Spleen (tissue), 11 donors: ENCODE measurements around the gene LRRC52. TPM values are rescaled to one million over a fixed set of nuclear protein-coding genes. Genes with fewer than 3 reads are reported as not detected.
"Not testable (repeated sequence)": the region's sequence is repeated elsewhere in the genome, so short reads cannot be mapped to it uniquely, and the experiment has no call there.

Experiments
- DNase-seq: peaks from one replicate; pipeline ENCODE4 v3.0.0-alpha.2; 2020
- H3K27ac ChIP-seq, 8 donors: fragments of 200-600 bp; sonication (generic) in 7 of 8; 1 replicate in 4 of 8; 2 replicates in 4 of 8; pipeline versions ENCODE4 v1.5.0 to v1.8.0; 2016 to 2021; ENCODE audit warnings: inconsistent platforms in 4 of 8, mild to moderate bottlenecking in 4 of 8, moderate library complexity in 1 of 8
- H3K27me3 ChIP-seq, 7 donors: fragments of 200-600 bp; sonication (generic) in 6 of 7; replicated peaks in 1 of 7; 1 replicate in 4 of 7; 2 replicates in 3 of 7; pipeline versions ENCODE4 v1.5.0 to v1.8.0; 2016 to 2021; ENCODE audit warnings: inconsistent platforms in 3 of 7, mild to moderate bottlenecking in 1 of 7
- H3K36me3 ChIP-seq, 6 donors: fragments of 200-600 bp; sonication (generic) in 5 of 6; 1 replicate in 4 of 6; 2 replicates in 2 of 6; pipeline versions ENCODE4 v1.5.0 to v1.8.0; 2016 to 2021; ENCODE audit warnings: inconsistent platforms in 2 of 6
- H3K4me1 ChIP-seq, 6 donors: fragments of 200-600 bp; sonication (generic) in 5 of 6; 1 replicate in 3 of 6; 2 replicates in 3 of 6; pipeline versions ENCODE4 v1.5.0 to v1.8.0; 2016 to 2021; ENCODE audit warnings: inconsistent platforms in 3 of 6
- H3K4me3 ChIP-seq, 8 donors: fragments of 200-600 bp; sonication (generic) in 7 of 8; 1 replicate in 4 of 8; 2 replicates in 4 of 8; pipeline versions ENCODE4 v1.5.0 to v1.8.0; 2016 to 2021; ENCODE audit warnings: inconsistent platforms in 4 of 8, mild to moderate bottlenecking in 4 of 8, moderate library complexity in 2 of 8
- H3K9me3 ChIP-seq, 8 donors: fragments of 200-600 bp; sonication (generic) in 7 of 8; 1 replicate in 4 of 8; 2 replicates in 4 of 8; pipeline versions ENCODE4 v1.5.0 to v1.8.0; 2016 to 2021; ENCODE audit warnings: inconsistent platforms in 4 of 8
- CTCF ChIP-seq, 11 experiments: fragments of 200-600 bp in 7 of 11; fragments of 450-650 bp in 4 of 11; sonication (generic) in 4 of 11; IDR thresholded peaks in 8 of 11; conservative IDR thresholded peaks in 3 of 11; 1 replicate in 7 of 11; 2 replicates in 4 of 11; pipeline versions ENCODE4 v1.4.0 to v1.8.0; 2016 to 2021; ENCODE audit warnings: antibody characterized with exemption in 11 of 11, inconsistent platforms in 4 of 11, mild to moderate bottlenecking in 1 of 11
- POLR2A ChIP-seq, 3 donors: fragments of 450-650 bp; IDR thresholded peaks; one replicate each; pipeline ENCODE4 v1.5.1; 2017; ENCODE audit warnings: antibody characterized with exemption in 3 of 3, mild to moderate bottlenecking in 1 of 3
- POLR2AphosphoS5 ChIP-seq, 3 donors: sonication (generic); formaldehyde crosslinking; IDR thresholded peaks; one replicate each; pipeline ENCODE4 v1.5.1; 2017; ENCODE audit warnings: antibody characterized with exemption in 3 of 3
- WGBS, 5 donors: extraction: QIAGEN DNeasy Blood & Tissue Kit in 3 of 5; methylation state at CpG; one replicate each; pipeline versions ENCODE4 v1.1.5 to v1.1.7; 2013 to 2018; 5-methylcytosine and 5-hydroxymethylcytosine counted together
- intact Hi-C: fragments of 100-400 bp; cut with DNase I; formaldehyde crosslinking; loops from one replicate; pipeline ENCODE4 v1.15.0; 2023; ENCODE audit warnings: low total_unique reads
- polyA plus RNA-seq, 3 donors: library from polyadenylated mRNA; stranded (reverse); fragments of 200-250 nt; gene quantifications; one replicate each; pipeline ENCODE4 v1.2.1, GENCODE V29; 2013
- total RNA-seq, 7 donors: library from RNA; depleted of rRNA in 3 of 7; stranded (reverse); fragments of >200 nt in 3 of 7; fragmentation: NEBNext Ultra II Directional in 4 of 7; extraction: Animal tissue kit (Norgen Biotek cat#: 25700) in 4 of 7; gene quantifications; one replicate each; pipeline versions ENCODE4 v1.1.0 to v1.2.1, GENCODE V29; 2016 to 2021
- donor health status: healthy with polysubstance abuse.
- donor health status: DM: no; HTN: no; CAD: no; lungs with moderate emphysema.
- donor health status: DM: no; HTN: no; CAD: no.
- donor health status: Bipolar disorder and iron deficiency.
- donor health status: healthy.
- donor health status: DM: no; HTN: no; CAD: no.
- donor health status: DM: yes; HTN: yes; CAD: no.

Gene LRRC52
- total and polyA plus RNA-seq, 10 donors, result not detected

GRCh38 chr1:165598676-165599059 lies 54.9 kb downstream of the LRRC52 start:
- no peak for DNase-seq
- Histone ChIP-seq H3K27me3 (peaks cover 0 to 37% (median 12%) of the 10 kb centered on the region in 7 donors), H3K36me3 (no peaks in the 10 kb centered on the region), H3K9me3 (no peaks in the 10 kb centered on the region), H3K4me1 (peaks cover 0 to 31% (median 20%) of the 10 kb centered on the region in 6 donors), H3K4me3 (peak overlapping the region; percentile 36 to 70 (median 50)), H3K27ac (peak overlapping the region; percentile 11 to 87 (median 51))
- 24 to 37% (median 33%) methylated on average over 3 of the region's 3 CpGs for WGBS, 5 donors
- TF ChIP-seq CTCF (IDR thresholded peaks at IDR 0.05 in 8 of 11, conservative IDR thresholded peaks at IDR 0.05 in 3 of 11), result no peak
- no peak for TF ChIP-seq POLR2AphosphoS5 (IDR thresholded peaks at IDR 0.05)
- TF ChIP-seq POLR2A (IDR thresholded peaks at IDR 0.05), result no peak
- intact Hi-C loops, result loop anchor here (10.0 kb wide), 1 partner anchor 454 kb away; no protein-coding TSS in a partner anchor

- TF ChIP-seq POLR2AphosphoS5 (IDR thresholded peaks at IDR 0.05) (no peak), POLR2A (IDR thresholded peaks at IDR 0.05) (no peak), CTCF (IDR thresholded peaks at IDR 0.05 in 8 of 11, conservative IDR thresholded peaks at IDR 0.05 in 3 of 11) (no peak)
- 39 to 57% (median 43%) methylated on average over 4 of the region's 4 CpGs for whole genome bisulfite sequencing, 5 donors
- intact Hi-C loops, result loop anchor here (2.0 to 10.0 kb wide), 2 partner anchors 94 to 314 kb away; partner anchors contain the start of gene ALDH9A1
- DNase-seq, result no peak
- Histone ChIP-seq H3K27ac (no peak overlapping the region), H3K36me3 (no peaks in the 10 kb centered on the region), H3K4me1 (peaks cover 0 to 31% (median 20%) of the 10 kb centered on the region in 6 donors), H3K4me3 (no peak overlapping the region), H3K9me3 (no peaks in the 10 kb centered on the region), H3K27me3 (peaks cover 0 to 16% (median 5%) of the 10 kb centered on the region in 7 donors)
Measured at GRCh38 chr1:165600793-165601192, 57.0 kb downstream of the LRRC52 start.

DNA sequence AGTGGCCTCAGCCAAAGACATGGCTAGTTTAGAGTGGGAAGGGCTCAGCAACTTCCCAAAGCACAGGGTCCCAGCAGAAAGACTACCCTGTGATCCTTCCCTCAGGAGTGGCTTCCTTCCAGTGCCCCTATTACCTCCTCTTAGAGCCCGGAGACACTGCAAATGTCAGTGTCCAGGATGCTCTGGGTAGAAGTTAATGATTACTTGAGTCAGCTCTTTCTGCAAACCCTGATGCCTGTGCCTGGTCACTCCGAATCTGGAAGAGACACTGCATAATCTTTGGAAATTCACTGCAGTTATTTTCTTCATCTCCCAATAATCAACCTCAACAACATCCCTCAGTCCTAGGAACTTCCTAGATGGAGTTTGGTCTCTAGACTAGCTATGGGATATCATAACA lies 60.0 kb downstream of the LRRC52 start:
- no peaks in the 10 kb centered on the region for H3K9me3 ChIP-seq
- H3K27ac ChIP-seq, result no peak overlapping the region
- WGBS, 5 donors, result 70 to 90% (median 85%) methylated on average over 2 of the region's 2 CpGs
- no peak overlapping the region for H3K4me3 ChIP-seq
- intact Hi-C loops, result loop anchor here (10.0 kb wide), 1 partner anchor 91 kb away; the partner anchor contains the start of gene ALDH9A1
- H3K4me1 ChIP-seq, result peaks cover 0 to 13% (median 4%) of the 10 kb centered on the region in 6 donors
- no peaks in the 10 kb centered on the region for H3K36me3 ChIP-seq
- no peaks in the 10 kb centered on the region for H3K27me3 ChIP-seq
- TF ChIP-seq POLR2A (IDR thresholded peaks at IDR 0.05) (no peak), POLR2AphosphoS5 (IDR thresholded peaks at IDR 0.05) (no peak), CTCF (IDR thresholded peaks at IDR 0.05 in 8 of 11, conservative IDR thresholded peaks at IDR 0.05 in 3 of 11) (no peak)
- no peak for DNase-seq

DNA sequence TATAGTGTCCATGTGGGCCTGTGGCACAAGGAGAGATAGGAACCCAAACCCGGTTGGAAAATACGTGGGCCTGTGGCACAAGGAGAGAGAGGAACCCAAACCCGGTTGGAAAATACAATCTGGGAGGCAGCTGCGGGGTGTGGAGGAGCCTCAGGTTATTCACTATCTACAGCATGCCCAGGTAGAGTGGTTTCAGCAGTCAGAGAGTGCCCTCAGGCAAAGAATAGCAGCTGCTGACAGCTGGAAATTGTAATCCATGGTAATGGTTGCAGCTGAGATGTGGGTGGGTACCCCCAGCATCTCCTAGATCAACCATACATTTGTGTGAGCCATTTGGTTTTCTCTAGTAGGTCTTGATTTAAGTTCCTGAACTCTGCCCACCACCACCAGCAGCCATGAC lies 61.4 kb downstream of the LRRC52 start:
- 74 to 95% (median 90%) methylated on average over 4 of the region's 4 CpGs for WGBS, 5 donors
- Histone ChIP-seq H3K36me3 (no peaks in the 10 kb centered on the region), H3K27me3 (peaks cover 0 to 9% (median 0%) of the 10 kb centered on the region in 7 donors), H3K27ac (no peak overlapping the region), H3K4me1 (peaks cover 0 to 10% (median 3%) of the 10 kb centered on the region in 6 donors), H3K4me3 (no peak overlapping the region), H3K9me3 (no peaks in the 10 kb centered on the region)
- no peak for DNase-seq
- TF ChIP-seq POLR2A (IDR thresholded peaks at IDR 0.05), result no peak
- TF ChIP-seq POLR2AphosphoS5 (IDR thresholded peaks at IDR 0.05), result no peak
- TF ChIP-seq CTCF (IDR thresholded peaks at IDR 0.05 in 8 of 11, conservative IDR thresholded peaks at IDR 0.05 in 3 of 11), result no peak
- intact Hi-C loops, result loop anchor here (10.0 kb wide), 1 partner anchor 90 kb away; the partner anchor contains the start of gene ALDH9A1

DNA sequence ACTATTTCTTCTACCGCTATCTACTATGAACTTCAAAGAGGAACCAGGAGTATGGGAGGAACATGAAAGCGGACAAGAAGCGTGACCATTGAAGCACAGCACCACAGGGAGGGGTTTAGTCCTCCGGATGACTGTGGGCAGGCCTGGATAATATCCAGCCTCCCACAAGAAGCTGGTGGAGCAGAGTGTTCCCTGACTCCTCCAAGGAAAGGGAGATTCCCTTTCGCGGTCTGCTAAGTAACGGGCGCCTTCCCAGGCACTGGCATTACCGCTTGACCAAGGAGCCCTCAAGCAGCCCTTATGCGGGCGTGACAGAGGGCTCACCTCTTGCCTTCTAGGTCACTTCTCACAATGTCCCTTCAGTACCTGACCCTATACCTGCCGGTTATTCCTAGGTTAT lies 62.9 kb downstream of the LRRC52 start:
- WGBS, 5 donors, result 71 to 82% (median 78%) methylated on average over 12 of the region's 12 CpGs
- not testable (repeated sequence) for DNase-seq, H3K9me3 ChIP-seq, H3K4me1 ChIP-seq, H3K27ac ChIP-seq, H3K36me3 ChIP-seq, H3K4me3 ChIP-seq
- peaks cover 0 to 15% (median 4%) of the 10 kb centered on the region in 7 donors for H3K27me3 ChIP-seq
- intact Hi-C loops, result loop anchor here (10.0 kb wide), 1 partner anchor 88 kb away; the partner anchor contains the start of gene ALDH9A1
